ENCODE data around the gene COLEC11.
"Not testable (repeated sequence)": the region's sequence is repeated elsewhere in the genome, so short reads cannot be mapped to it uniquely, and the experiment has no call there.

Gene COLEC11

GRCh38 chr2:3626118-3626811 lies 31.4 kb downstream of the COLEC11 start:
- DNase-seq: peak; percentile 69

DNA sequence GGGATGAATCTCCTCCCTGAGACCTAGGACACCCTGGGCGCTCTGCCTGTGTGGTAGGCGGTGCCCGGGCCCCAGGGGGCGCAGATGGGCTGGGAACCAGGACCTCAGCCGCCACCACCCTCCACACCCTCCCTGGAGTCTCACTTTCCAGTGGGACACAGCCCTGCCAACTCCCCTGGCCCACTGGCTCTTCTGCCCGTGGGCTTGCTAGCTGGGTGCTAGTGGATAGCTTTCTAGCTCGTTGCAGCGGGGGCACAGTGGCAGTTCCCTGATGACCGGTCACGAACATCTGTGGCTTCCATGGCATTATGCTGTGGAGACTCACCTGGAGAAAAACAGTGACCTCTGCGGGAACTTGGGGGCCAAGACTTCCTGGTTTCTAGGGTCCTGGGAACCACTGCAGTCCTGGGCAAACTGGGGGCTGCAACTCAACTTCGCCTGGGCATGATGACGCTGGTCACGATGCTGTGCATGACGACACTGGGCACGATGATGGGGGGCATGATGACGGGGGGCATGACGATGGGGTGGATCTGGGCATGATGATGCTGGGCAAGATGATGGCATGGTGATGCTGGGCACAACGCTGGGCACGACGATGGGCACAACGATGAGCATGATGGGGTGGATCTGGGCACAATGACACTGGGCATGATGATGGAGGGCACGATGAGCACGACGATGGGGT lies 32.0 kb downstream of the COLEC11 start:
- no peak for DNase-seq

- DNase-seq: no peak
Measured at GRCh38 chr2:3627500-3628100, 32.7 kb downstream of the COLEC11 start.

GRCh38 chr2:3628241-3628679 lies 33.3 kb downstream of the COLEC11 start:
- DNase-seq: no peak

DNA sequence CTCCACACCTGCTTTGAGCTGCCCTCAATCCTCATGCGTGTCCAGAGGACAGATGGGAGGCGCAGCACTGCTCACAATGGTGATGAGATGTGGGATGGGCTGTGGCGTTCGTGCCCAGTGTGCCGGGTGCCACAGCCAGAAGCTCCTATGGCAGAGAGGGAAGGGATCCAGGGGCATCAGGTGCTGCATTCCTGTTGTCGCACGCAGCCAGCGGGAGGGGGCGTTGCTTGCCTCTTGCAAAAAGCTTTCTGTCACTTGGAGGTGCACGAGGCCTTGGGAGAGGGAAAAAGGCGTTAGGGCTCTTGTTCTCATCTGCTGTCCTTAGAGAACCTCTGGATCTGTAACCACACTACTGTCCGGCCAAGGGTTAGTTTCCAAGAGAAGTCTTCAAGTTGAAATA lies 33.9 kb downstream of the COLEC11 start:
- peak; percentile 61 for DNase-seq

- DNase-seq: no peak
Measured at GRCh38 chr2:3630631-3631030, 35.7 kb downstream of the COLEC11 start.

DNA sequence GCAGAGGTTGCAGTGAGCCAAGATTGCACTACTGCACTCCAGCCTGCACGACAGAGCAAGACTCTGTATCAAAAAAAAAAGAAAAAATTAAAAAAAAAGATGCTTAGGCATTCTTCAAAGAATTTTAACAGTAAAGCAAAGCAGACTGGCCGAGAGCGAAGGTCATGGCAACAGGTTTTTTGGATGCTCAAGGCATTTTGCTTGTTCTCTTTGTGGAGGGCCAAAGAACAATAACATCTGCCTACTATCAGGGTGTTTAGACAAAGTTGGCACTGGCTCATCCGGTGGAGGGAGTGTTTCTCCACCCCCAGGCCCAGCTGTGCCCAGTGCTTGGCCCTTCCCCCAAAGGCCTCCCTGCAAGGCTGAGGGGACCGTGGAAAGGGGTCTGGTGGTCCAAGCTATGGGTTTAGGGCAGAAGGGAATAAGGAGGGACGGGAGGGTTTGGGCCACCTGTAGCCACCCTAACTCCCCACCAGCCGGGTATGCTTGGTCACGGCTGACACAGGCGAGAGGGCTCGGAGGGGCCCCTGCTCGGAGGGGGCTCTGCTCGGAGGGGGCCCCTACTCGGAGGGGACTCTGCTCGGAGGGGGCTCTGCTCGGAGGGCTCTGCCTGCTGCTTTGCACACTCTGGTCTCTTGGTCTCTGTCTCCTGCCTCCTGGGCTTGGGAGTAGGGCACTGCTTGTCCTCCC lies 36.4 kb downstream of the COLEC11 start:
- DNase-seq: no peak

- no peak for DNase-seq
Measured at GRCh38 chr2:3631851-3632659, 37.1 kb downstream of the COLEC11 start.

GRCh38 chr2:3633089-3633981 lies 38.4 kb downstream of the COLEC11 start:
- DNase-seq: peak; percentile 60

DNA sequence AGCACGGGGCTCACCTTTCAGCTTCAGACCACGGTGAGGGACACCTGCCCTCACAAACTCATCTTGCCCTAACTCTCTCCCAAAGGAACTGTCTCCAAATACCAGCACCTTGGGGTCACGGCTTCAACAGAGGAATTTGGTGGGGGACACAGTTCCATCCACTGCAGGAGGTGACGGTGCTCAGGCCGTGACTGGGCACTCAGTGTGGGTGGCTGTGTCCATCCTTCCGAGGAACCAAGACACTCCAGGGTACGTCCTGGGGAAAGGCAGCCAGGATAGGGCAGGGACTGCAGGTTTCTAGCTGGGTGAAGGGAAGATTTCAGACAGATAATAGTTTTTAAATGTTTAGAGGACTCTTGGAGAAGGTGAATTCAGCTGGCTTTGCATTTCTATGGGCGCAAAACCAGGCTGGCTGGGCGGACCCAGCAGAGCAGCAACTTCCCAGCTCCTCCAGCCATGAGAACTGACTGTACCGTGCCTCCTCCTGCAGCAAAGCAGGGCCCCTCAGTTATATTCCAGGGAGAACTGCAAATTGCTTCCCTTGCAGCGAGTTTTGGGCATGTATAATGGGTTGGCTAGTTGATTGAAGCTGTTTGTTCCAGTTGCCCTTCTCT lies 39.2 kb downstream of the COLEC11 start:
- DNase-seq: no peak

DNA sequence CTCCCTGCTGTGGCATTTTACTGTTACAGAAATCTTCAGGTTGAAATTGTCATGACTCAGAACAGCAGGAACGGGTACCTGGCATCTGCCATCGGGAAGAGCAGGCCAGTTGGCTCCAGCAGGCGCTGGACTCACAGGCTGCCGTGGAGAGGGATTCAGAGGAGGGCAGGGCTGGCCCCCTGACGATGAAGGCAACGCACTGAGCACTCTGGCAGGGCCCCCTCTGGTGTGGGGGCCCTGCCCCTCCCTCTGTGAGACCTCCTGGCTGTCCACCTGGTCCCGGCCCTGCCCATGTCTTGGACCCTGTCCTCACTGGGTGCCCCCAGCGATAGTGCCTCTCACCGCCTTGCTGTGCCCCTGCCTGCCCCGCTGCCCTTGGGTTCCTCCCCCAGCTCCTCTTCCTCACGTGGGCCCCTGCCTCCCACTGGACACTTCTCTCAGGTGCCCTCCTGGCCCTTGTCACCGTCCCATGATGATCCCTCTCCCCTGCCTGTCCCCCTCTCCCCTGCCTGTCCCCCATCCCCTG lies 39.7 kb downstream of the COLEC11 start:
- DNase-seq: no peak

GRCh38 chr2:3635171-3635974 lies 40.5 kb downstream of the COLEC11 start:
- no peak for DNase-seq

GRCh38 chr2:3635975-3636327 lies 41.0 kb downstream of the COLEC11 start:
- not testable (repeated sequence) for DNase-seq

DNA sequence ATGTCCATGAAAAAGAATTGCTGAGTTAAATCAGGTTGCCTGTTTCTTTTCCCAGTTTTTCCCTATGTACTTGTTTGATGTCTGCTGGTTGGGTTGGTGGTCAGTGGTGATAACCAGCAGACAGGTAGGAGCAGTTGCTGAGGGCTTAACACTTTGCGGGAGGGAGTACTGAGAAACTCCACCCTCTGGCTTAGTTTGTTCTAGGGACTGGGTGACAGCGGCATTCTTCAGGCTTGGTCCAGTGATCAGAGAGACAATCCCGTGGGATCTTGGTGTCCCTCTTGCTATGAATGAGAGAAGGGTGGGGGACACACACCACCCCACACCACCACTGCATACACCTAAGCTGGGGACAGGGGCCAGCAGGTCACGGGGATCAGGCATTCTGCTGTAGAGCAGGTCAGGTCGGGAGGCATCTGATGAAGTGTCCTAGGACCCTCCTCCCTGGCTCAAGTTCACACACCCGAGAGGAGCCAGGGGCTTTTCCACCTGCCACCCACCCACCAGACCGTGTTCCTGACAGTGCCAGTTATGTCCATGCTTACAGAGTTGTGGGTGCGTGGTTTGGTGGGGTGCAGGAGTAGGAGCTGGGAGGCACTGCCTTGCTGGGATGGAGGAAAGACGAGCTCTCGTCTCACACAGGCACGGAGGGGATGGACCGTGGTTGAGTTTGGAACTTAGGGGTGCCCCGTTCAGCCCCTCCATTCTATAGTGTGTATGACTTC lies 41.8 kb downstream of the COLEC11 start:
- DNase-seq: no peak

- DNase-seq: no peak
Measured at GRCh38 chr2:3637311-3637675, 42.4 kb downstream of the COLEC11 start.

DNA sequence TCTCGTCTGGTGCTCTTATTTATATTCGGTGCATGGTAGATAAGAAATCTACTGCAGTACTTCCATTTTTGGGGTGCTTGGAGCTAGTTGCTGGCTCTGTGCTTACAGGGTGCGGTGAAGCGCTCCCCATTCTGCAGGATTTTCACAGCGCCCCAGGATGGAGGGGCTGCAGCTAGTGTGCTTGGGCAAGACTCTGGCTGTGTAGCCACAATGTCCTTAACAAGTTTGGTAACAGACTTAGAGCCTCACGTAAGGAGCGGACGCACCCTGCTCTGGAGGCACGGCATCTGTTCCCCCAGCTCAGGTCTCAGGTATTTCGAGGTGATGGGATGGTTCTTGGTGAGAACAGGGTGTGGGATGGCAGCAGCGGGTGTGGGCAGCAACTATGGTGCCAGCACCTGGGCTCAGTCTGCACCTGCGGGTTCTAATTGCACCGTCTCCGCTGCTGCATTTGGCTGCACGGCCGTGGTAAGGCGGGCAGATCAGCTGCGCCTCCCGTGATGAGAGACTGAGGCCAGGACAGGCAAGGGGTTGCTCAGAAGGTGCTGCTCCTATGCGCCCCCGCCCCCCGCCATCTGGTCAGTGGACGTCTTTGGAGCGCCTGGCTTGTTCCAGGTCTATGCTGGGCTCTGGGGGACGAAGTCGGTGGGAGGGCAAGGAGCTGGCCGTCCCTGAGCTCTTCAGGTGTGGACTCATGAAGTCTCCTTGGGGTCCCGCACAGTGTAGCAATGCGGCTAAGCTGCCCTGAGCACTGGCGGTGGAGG lies 43.0 kb downstream of the COLEC11 start:
- no peak for DNase-seq

DNA sequence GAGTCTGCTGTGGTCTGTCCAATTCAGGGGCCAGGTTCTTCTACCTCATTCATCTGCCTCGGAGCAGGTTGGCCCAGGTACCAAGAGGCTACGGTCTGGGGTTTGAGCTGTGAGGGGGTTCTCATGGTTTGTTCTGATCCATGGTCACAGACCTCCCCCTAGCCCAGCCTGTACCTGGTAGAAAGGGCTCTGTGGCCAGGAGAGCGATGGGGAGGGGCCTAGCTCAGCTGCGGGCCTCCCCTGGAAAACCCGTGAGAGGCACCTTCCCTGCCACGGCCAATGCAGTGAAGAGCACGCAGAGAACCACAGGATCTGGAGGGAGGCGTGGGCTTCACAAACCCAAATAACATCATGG lies 43.5 kb downstream of the COLEC11 start:
- DNase-seq: no peak

DNA sequence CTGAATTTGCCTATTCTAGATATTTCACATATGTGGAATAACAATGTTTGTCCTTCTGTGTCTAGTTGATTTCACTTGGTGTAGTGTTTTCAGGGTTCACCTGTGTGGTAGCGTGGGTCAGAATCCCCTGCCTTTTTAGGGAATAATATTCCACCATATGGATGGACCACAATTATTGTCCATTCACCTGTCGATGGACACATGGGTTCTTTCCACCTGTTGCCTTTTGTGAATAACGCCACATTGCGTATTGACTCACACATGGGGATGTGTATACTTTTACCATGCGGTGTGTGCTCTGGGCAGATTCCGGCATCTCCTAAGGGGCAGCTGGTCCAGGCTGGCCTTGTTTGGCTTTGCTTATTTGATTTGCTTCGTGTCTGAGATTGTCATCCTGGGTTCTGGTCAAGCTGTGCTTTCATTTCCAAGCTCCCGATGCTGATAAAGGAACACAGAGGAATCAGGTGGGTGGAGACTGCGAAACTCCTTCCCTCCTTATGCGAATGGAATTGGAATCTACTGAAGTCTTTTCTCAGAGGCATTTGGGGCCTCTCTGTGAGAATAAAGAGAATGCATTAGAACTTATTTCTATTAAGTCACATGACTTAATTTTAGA lies 44.2 kb downstream of the COLEC11 start:
- DNase-seq: no peak

Measured in DMS153 (cell line).